H9 (cell line): ENCODE results near the gene LCE3E. TPM values are rescaled to one million over a fixed set of nuclear protein-coding genes. Genes with fewer than 3 reads are reported as not detected.

Experiments used
- DNase-seq: peaks from one replicate; pipeline ENCODE4 v3.0.0-alpha.2; 2017
- H2AFZ ChIP-seq: one replicate; pipeline ENCODE4 v1.6.1; 2013; ENCODE audit warnings: mild to moderate bottlenecking, low read length, control low read depth, moderate library complexity
- H2AK5ac ChIP-seq: 2 replicates; pipeline ENCODE4 v1.6.1; 2013; ENCODE audit warnings: low read length, control low read depth, mixed read lengths; ENCODE audit not compliant: insufficient read length
- H2BK120ac ChIP-seq: one replicate; pipeline ENCODE4 v1.6.1; 2013; ENCODE audit warnings: low read depth, mild to moderate bottlenecking, low read length, control low read depth, inconsistent platforms; ENCODE audit not compliant: poor library complexity, severe bottlenecking
- H2BK12ac ChIP-seq: 2 replicates; pipeline ENCODE4 v1.6.1; 2013; ENCODE audit warnings: low read length, control low read depth, mixed read lengths, low read depth; ENCODE audit not compliant: insufficient read length
- H2BK15ac ChIP-seq: 2 replicates; pipeline ENCODE4 v1.6.1; 2013; ENCODE audit warnings: low read depth, low read length, control low read depth
- H2BK20ac ChIP-seq: one replicate; pipeline ENCODE4 v1.6.1; 2013; ENCODE audit warnings: low read depth, mild to moderate bottlenecking, low read length, control low read depth, inconsistent platforms; ENCODE audit not compliant: poor library complexity, severe bottlenecking
- H2BK5ac ChIP-seq: 2 replicates; pipeline ENCODE4 v1.6.1; 2013; ENCODE audit warnings: low read length, control low read depth, mixed read lengths; ENCODE audit not compliant: insufficient read length
- H3K14ac ChIP-seq: 2 replicates; pipeline ENCODE4 v1.6.1; 2013; ENCODE audit warnings: low read length, control low read depth; ENCODE audit not compliant: insufficient read depth
- H3K18ac ChIP-seq: 2 replicates; pipeline ENCODE4 v1.6.1; 2013; ENCODE audit warnings: low read depth, mild to moderate bottlenecking, mixed read lengths, low read length, control low read depth; ENCODE audit not compliant: insufficient read length
- H3K23ac ChIP-seq: 2 replicates; pipeline ENCODE4 v1.6.1; 2013; ENCODE audit warnings: low read length, control low read depth, mixed read lengths, low read depth; ENCODE audit not compliant: insufficient read length
- H3K23me2 ChIP-seq: 2 replicates; pipeline ENCODE4 v1.6.1; 2013; ENCODE audit warnings: low read depth, mild to moderate bottlenecking, mixed read lengths, low read length, control low read depth; ENCODE audit not compliant: insufficient read length, poor library complexity, severe bottlenecking
- H3K27ac ChIP-seq: 2 replicates; pipeline ENCODE4 v1.5.1; 2013; ENCODE audit warnings: low read length, control low read depth, mixed read lengths, low read depth; ENCODE audit not compliant: insufficient read length
- H3K27me3 ChIP-seq: 2 replicates; pipeline ENCODE4 v1.6.1; 2013; ENCODE audit warnings: low read length, control low read depth, inconsistent platforms; ENCODE audit not compliant: insufficient read depth
- H3K4ac ChIP-seq: 2 replicates; pipeline ENCODE4 v1.6.1; 2013; ENCODE audit warnings: low read depth, mild to moderate bottlenecking, control low read depth, inconsistent platforms, low read length, moderate library complexity
- H3K4me1 ChIP-seq: 2 replicates; pipeline ENCODE4 v1.6.1; 2013; ENCODE audit warnings: low read length, control low read depth, inconsistent platforms; ENCODE audit not compliant: insufficient read depth
- H3K4me2 ChIP-seq: 2 replicates; pipeline ENCODE4 v1.6.1; 2013; ENCODE audit warnings: low read length, control low read depth, mixed read lengths; ENCODE audit not compliant: insufficient read length, insufficient read depth
- H3K56ac ChIP-seq: 2 replicates; pipeline ENCODE4 v1.6.1; 2013; ENCODE audit warnings: low read depth, mild to moderate bottlenecking, mixed read lengths, low read length, control low read depth; ENCODE audit not compliant: insufficient read length
- H3K79me1 ChIP-seq: 2 replicates; pipeline ENCODE4 v1.6.1; 2013; ENCODE audit warnings: low read depth, mild to moderate bottlenecking, moderate library complexity, low read length, control low read depth, inconsistent platforms; ENCODE audit not compliant: insufficient read depth, poor library complexity, severe bottlenecking
- H3K79me2 ChIP-seq: 2 replicates; pipeline ENCODE4 v1.6.1; 2013; ENCODE audit warnings: low read length, control low read depth, inconsistent platforms; ENCODE audit not compliant: insufficient read depth
- H3K9ac ChIP-seq: 2 replicates; pipeline ENCODE4 v1.6.1; 2013; ENCODE audit warnings: low read length, control low read depth, mixed read lengths; ENCODE audit not compliant: insufficient read length; ENCODE audit errors: extremely low read depth
- H3K9me3 ChIP-seq: one replicate; pipeline ENCODE4 v1.6.1; 2013; ENCODE audit warnings: low read depth, low read length, inconsistent platforms; ENCODE audit not compliant: control insufficient read depth
- H3T11ph ChIP-seq: one replicate; pipeline ENCODE4 v1.6.1; 2013; ENCODE audit warnings: mild to moderate bottlenecking, low read length, control low read depth, inconsistent platforms
- H4K20me1 ChIP-seq: one replicate; pipeline ENCODE4 v1.6.1; 2013; ENCODE audit not compliant: control insufficient read depth, insufficient read length, insufficient read depth
- H4K5ac ChIP-seq: 2 replicates; pipeline ENCODE4 v1.6.1; 2013; ENCODE audit warnings: low read depth, mild to moderate bottlenecking, mixed read lengths, low read length, control low read depth; ENCODE audit not compliant: insufficient read length
- H4K8ac ChIP-seq: replicated peaks from 2 replicates; pipeline ENCODE4 v1.6.1; 2013; ENCODE audit warnings: low read length, control low read depth, mixed read lengths, low read depth; ENCODE audit not compliant: insufficient read length
- H4K91ac ChIP-seq: 2 replicates; pipeline ENCODE4 v1.6.1; 2013; ENCODE audit warnings: low read depth, mild to moderate bottlenecking, moderate library complexity, mixed read lengths, low read length, control low read depth; ENCODE audit not compliant: insufficient read length
- H3K27ac Mint-ChIP-seq, 3 experiments: 2 replicates in 2 of 3; 3 replicates in 1 of 3; pipeline ENCODE4 v1.8.0; 2020 to 2021; ENCODE audit warnings: mixed read lengths in 3 of 3, mild to moderate bottlenecking in 1 of 3, moderate library complexity in 1 of 3
- H3K27me3 Mint-ChIP-seq: 2 replicates; pipeline ENCODE4 v1.8.0; 2021; ENCODE audit warnings: low read depth, mild to moderate bottlenecking, moderate library complexity, mixed read lengths
- H3K36me3 Mint-ChIP-seq, 3 experiments: 2 replicates in 2 of 3; 3 replicates in 1 of 3; pipeline ENCODE4 v1.8.0; 2020 to 2021; ENCODE audit warnings: low read depth in 3 of 3, mixed read lengths in 3 of 3; ENCODE audit not compliant: insufficient read depth in 1 of 3
- H3K4me1 Mint-ChIP-seq, 2 experiments: 2 replicates each; pipeline ENCODE4 v1.8.0; 2020; ENCODE audit warnings: mixed read lengths in 2 of 2
- H3K4me3 Mint-ChIP-seq, 2 experiments: 2 replicates in 1 of 2; 3 replicates in 1 of 2; pipeline ENCODE4 v1.8.0; 2020 to 2021; ENCODE audit warnings: mild to moderate bottlenecking in 2 of 2, mixed read lengths in 2 of 2, moderate library complexity in 1 of 2
- H3K9me3 Mint-ChIP-seq, 2 experiments: 2 replicates in 1 of 2; 3 replicates in 1 of 2; pipeline ENCODE4 v1.8.0; 2020; ENCODE audit warnings: mild to moderate bottlenecking in 2 of 2, mixed read lengths in 2 of 2, moderate library complexity in 1 of 2
- CTCF ChIP-seq: fragments of 200-600 bp; sonication (generic); conservative IDR thresholded peaks from 3 replicates; pipeline ENCODE4 v1.8.0; 2021; ENCODE audit warnings: antibody characterized with exemption, mild to moderate bottlenecking
- WGBS: extraction: QIAGEN DNeasy Blood & Tissue Kit; methylation state at CpG from one replicate; pipeline ENCODE4 v1.1.7; 2013; ENCODE audit warnings: missing lambda C conversion rate, low lambda C conversion rate, mixed read lengths; ENCODE audit not compliant: insufficient read length; ENCODE audit errors: extremely low coverage; 5-methylcytosine and 5-hydroxymethylcytosine counted together
- total RNA-seq: library from RNA; stranded (reverse); gene quantifications from 2 replicates; pipeline ENCODE4 v1.2.1, GENCODE V29; 2021

LCE3E gene
- total RNA-seq, 1 experiment from 2014 or later = not detected

GRCh38 chr1:152613511-152613910 is 46.9 kb upstream of the LCE3E start, which contains the start of gene LCE3B:
Gene LCE3B, plus strand, starts transcription at chr1:152613811. Its CDS starts 0 bp downstream, at chr1:152613811.
- no peak within 1 kb of the TSS for H3K4me2 ChIP-seq
- no peak within 1 kb of the TSS for H3K27ac ChIP-seq
- H3K23me2 ChIP-seq = no peaks in the 10 kb centered on the region
- no peak within 1 kb of the TSS for H4K8ac ChIP-seq
- Mint-ChIP-seq H3K4me3 (no peak within 1 kb of the TSS), H3K36me3 (peaks cover 0 to 8% (median 2%) of the 10 kb centered on the region in 3 experiments; a peak in 3 of 7 replicates), H3K4me1 (no peaks in the 10 kb centered on the region), H3K27me3 (no peaks in the 10 kb centered on the region), H3K9me3 (peaks cover 68 to 76% of the 10 kb centered on the region in 2 experiments), H3K27ac (no peak within 1 kb of the TSS)
- WGBS = no CpG with 5 or more reads among the region's 1 CpG
- H3K9ac ChIP-seq = no peak within 1 kb of the TSS
- no peaks in the 10 kb centered on the region for H3K79me1 ChIP-seq
- TF ChIP-seq CTCF = no peak
- no peak for DNase-seq
- H3K18ac ChIP-seq = no peak within 1 kb of the TSS
- H2AFZ ChIP-seq = no peak within 1 kb of the TSS
- no peak within 1 kb of the TSS for H2BK20ac ChIP-seq
- H3K23ac ChIP-seq = no peak within 1 kb of the TSS
- no peak within 1 kb of the TSS for H2BK120ac ChIP-seq
- peaks cover 63% of the 10 kb centered on the region for H3K9me3 ChIP-seq
- no peak within 1 kb of the TSS for H4K91ac ChIP-seq
- no peak within 1 kb of the TSS for H3K4ac ChIP-seq
- H2BK12ac ChIP-seq = no peak within 1 kb of the TSS
- no peaks in the 10 kb centered on the region for H3K79me2 ChIP-seq
- H4K5ac ChIP-seq = no peak within 1 kb of the TSS
- H2BK15ac ChIP-seq = no peak within 1 kb of the TSS
- H3T11ph ChIP-seq = no peak within 1 kb of the TSS
- no peak within 1 kb of the TSS for H2AK5ac ChIP-seq
- no peak within 1 kb of the TSS for H3K56ac ChIP-seq
- no peaks in the 10 kb centered on the region for H4K20me1 ChIP-seq
- H2BK5ac ChIP-seq = no peak within 1 kb of the TSS
- no peaks in the 10 kb centered on the region for H3K27me3 ChIP-seq
- no peak within 1 kb of the TSS for H3K14ac ChIP-seq
- no peaks in the 10 kb centered on the region for H3K4me1 ChIP-seq
